Measurements from ENCODE around the gene CCDC184. TPM values are rescaled to one million over a fixed set of nuclear protein-coding genes. Genes with fewer than 3 reads are reported as not detected.

CCDC184 gene
- polyA plus RNA-seq, 1 of the 3 experiments (the other 2 are of a cell fraction) = 5.8 TPM

DNA sequence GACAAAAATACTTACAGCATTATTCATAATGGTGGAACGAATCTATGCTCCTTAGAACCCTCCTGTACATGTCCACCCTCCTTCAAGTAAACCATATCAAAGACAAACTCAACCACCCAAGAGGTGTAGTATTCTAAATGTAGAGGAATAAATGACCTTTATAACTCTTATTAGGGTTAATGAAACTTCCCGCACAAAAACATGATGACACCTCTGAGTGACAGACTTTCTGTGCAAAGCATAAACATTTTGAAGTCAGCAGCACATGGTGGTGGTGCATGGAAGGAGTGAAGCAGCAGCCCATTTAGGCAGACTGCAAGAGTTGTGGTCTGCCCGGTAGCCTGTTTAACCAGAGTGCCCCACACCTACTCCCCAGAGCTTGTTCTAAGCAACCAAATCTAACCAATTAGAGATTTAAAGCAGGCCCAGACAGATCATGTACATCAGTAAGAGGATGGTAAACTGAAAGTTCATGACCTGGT is 25.5 kb upstream of the CCDC184 start (continued):
- TF ChIP-seq, protein P1, sequence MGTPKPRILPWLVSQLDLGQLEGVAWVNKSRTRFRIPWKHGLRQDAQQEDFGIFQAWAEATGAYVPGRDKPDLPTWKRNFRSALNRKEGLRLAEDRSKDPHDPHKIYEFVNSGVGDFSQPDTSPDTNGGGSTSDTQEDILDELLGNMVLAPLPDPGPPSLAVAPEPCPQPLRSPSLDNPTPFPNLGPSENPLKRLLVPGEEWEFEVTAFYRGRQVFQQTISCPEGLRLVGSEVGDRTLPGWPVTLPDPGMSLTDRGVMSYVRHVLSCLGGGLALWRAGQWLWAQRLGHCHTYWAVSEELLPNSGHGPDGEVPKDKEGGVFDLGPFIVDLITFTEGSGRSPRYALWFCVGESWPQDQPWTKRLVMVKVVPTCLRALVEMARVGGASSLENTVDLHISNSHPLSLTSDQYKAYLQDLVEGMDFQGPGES (IDR thresholded peaks at IDR 0.05; ENCODE audit: low read depth, low read length) = no peak
- no peak for TF ChIP-seq GABPA (IDR thresholded peaks at IDR 0.05; ENCODE audit: low read depth)
- TF ChIP-seq JUND (IDR thresholded peaks at IDR 0.05) = no peak
- TF ChIP-seq TEAD4 (IDR thresholded peaks at IDR 0.05; ENCODE audit: borderline replicate concordance, insufficient read depth) = no peak
- TF ChIP-seq SIN3A (IDR thresholded peaks at IDR 0.05; ENCODE audit: borderline replicate concordance, low read depth, low read length) = no peak
- TF ChIP-seq NFIC (IDR thresholded peaks at IDR 0.05; ENCODE audit: borderline replicate concordance) = no peak
- TF ChIP-seq RAD21 (IDR thresholded peaks at IDR 0.05; ENCODE audit: low read length) = no peak
- no peak for TF ChIP-seq POLR2AphosphoS5 (IDR thresholded peaks at IDR 0.05; ENCODE audit: low read depth, low read length)
- TF ChIP-seq, protein P2, sequence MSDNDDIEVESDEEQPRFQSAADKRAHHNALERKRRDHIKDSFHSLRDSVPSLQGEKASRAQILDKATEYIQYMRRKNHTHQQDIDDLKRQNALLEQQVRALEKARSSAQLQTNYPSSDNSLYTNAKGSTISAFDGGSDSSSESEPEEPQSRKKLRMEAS (IDR thresholded peaks at IDR 0.05; ENCODE audit: low read depth) = no peak

DNA sequence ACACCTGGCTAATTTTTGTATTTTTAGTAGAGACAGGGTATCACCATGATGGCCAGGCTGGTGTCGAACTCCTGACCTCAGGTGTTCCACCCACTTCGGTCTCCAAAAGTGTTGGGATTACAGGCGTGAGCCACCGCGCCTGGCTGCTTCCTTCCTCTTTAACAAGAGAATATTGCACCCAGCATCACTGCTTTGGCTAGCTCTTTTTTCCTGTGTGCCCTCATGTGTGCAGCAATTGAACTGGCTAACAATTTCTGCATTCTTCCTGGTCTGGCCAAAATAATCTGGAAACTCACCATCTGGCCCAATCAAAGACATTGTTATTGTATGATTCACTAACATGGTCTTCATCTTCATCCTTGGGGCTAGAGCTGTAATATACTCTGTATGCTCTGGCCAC is 23.4 kb upstream of the CCDC184 start:
- 82% methylated on average over 5 of the region's 5 CpGs for WGBS (ENCODE audit: low lambda C conversion rate)
- Histone ChIP-seq H4K20me1 (ENCODE audit: insufficient read depth) (no peaks in the 10 kb centered on the region), H3K9me2 (no peaks in the 10 kb centered on the region), H3K4me2 (no peak overlapping the region), H2AFZ (ENCODE audit: low read depth) (no peak overlapping the region), H3F3A (replicated peaks; ENCODE audit: insufficient read depth) (no peaks in the 10 kb centered on the region), H3K27ac (ENCODE audit: low read depth in 2 of 2, low read length in 1 of 2) (no peak overlapping the region), H3K9me3 (no peaks in the 10 kb centered on the region), H3K36me3 (replicated peaks in 1 of 2; ENCODE audit: control insufficient read depth in 1 of 2, insufficient read depth in 2 of 2, low read length in 1 of 2) (no peaks in the 10 kb centered on the region), H3K79me2 (ENCODE audit: insufficient read depth) (peaks cover 15% of the 10 kb centered on the region), H3K4me1 (ENCODE audit: control insufficient read depth in 1 of 2, insufficient read depth in 2 of 2, low read depth in 1 of 2, low read length in 1 of 2) (peaks cover 0 to 8% of the 10 kb centered on the region in 2 experiments; a peak in 2 of 4 replicates), H3K9ac (no peak overlapping the region), H3K27me3 (ENCODE audit: insufficient read depth) (no peaks in the 10 kb centered on the region), H3K4me3 (ENCODE audit: low read depth in 2 of 2, low read length in 1 of 2) (no peak overlapping the region)
- no peak for DNase-seq
- TF ChIP-seq, protein P3, sequence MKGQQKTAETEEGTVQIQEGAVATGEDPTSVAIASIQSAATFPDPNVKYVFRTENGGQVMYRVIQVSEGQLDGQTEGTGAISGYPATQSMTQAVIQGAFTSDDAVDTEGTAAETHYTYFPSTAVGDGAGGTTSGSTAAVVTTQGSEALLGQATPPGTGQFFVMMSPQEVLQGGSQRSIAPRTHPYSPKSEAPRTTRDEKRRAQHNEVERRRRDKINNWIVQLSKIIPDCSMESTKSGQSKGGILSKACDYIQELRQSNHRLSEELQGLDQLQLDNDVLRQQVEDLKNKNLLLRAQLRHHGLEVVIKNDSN (IDR thresholded peaks at IDR 0.05; ENCODE audit: borderline replicate concordance, low read depth) = no peak
- TF ChIP-seq, protein P4, sequence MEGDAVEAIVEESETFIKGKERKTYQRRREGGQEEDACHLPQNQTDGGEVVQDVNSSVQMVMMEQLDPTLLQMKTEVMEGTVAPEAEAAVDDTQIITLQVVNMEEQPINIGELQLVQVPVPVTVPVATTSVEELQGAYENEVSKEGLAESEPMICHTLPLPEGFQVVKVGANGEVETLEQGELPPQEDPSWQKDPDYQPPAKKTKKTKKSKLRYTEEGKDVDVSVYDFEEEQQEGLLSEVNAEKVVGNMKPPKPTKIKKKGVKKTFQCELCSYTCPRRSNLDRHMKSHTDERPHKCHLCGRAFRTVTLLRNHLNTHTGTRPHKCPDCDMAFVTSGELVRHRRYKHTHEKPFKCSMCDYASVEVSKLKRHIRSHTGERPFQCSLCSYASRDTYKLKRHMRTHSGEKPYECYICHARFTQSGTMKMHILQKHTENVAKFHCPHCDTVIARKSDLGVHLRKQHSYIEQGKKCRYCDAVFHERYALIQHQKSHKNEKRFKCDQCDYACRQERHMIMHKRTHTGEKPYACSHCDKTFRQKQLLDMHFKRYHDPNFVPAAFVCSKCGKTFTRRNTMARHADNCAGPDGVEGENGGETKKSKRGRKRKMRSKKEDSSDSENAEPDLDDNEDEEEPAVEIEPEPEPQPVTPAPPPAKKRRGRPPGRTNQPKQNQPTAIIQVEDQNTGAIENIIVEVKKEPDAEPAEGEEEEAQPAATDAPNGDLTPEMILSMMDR (IDR thresholded peaks at IDR 0.05) = no peak
- no peak for TF ChIP-seq EP300 (IDR thresholded peaks at IDR 0.05; ENCODE audit: borderline replicate concordance in 1 of 2, low read depth in 1 of 2, low read length in 1 of 2)
- no peak for TF ChIP-seq TEAD4 (IDR thresholded peaks at IDR 0.05; ENCODE audit: borderline replicate concordance, insufficient read depth)
- TF ChIP-seq, protein P5, sequence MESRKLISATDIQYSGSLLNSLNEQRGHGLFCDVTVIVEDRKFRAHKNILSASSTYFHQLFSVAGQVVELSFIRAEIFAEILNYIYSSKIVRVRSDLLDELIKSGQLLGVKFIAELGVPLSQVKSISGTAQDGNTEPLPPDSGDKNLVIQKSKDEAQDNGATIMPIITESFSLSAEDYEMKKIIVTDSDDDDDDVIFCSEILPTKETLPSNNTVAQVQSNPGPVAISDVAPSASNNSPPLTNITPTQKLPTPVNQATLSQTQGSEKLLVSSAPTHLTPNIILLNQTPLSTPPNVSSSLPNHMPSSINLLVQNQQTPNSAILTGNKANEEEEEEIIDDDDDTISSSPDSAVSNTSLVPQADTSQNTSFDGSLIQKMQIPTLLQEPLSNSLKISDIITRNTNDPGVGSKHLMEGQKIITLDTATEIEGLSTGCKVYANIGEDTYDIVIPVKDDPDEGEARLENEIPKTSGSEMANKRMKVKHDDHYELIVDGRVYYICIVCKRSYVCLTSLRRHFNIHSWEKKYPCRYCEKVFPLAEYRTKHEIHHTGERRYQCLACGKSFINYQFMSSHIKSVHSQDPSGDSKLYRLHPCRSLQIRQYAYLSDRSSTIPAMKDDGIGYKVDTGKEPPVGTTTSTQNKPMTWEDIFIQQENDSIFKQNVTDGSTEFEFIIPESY (IDR thresholded peaks at IDR 0.05; ENCODE audit: borderline replicate concordance, low read depth) = no peak
- TF ChIP-seq RXRA (IDR thresholded peaks at IDR 0.05; ENCODE audit: borderline replicate concordance, low read depth) = no peak
- TF ChIP-seq, protein P6, sequence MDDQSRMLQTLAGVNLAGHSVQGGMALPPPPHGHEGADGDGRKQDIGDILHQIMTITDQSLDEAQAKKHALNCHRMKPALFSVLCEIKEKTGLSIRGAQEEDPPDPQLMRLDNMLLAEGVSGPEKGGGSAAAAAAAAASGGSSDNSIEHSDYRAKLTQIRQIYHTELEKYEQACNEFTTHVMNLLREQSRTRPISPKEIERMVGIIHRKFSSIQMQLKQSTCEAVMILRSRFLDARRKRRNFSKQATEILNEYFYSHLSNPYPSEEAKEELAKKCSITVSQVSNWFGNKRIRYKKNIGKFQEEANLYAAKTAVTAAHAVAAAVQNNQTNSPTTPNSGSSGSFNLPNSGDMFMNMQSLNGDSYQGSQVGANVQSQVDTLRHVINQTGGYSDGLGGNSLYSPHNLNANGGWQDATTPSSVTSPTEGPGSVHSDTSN (IDR thresholded peaks at IDR 0.05) = no peak
- TF ChIP-seq RAD21 (IDR thresholded peaks at IDR 0.05; ENCODE audit: low read length) = no peak
- no peak for TF ChIP-seq MEF2A (IDR thresholded peaks at IDR 0.05; ENCODE audit: borderline replicate concordance, low read depth)
- no peak for TF ChIP-seq MXI1 (IDR thresholded peaks at IDR 0.05; ENCODE audit: low read depth, low read length)
- no peak for TF ChIP-seq FOSL2 (IDR thresholded peaks at IDR 0.05; ENCODE audit: borderline replicate concordance, low read depth)
- no peak for TF ChIP-seq SMC3 (IDR thresholded peaks at IDR 0.05; ENCODE audit: low read depth, low read length)
- ChIA-PET CTCF (interaction anchor here (1.0 to 1.5 kb wide), 4 partner anchors 10 to 255 kb away, joined by 3 to 7 read pairs (median 4); partner anchors contain the start of gene VDR), POLR2A (no interaction called here)

Data from SK-N-SH (cell line).